ENCODE data around the gene RIPOR2.

The RIPOR2 gene

DNA sequence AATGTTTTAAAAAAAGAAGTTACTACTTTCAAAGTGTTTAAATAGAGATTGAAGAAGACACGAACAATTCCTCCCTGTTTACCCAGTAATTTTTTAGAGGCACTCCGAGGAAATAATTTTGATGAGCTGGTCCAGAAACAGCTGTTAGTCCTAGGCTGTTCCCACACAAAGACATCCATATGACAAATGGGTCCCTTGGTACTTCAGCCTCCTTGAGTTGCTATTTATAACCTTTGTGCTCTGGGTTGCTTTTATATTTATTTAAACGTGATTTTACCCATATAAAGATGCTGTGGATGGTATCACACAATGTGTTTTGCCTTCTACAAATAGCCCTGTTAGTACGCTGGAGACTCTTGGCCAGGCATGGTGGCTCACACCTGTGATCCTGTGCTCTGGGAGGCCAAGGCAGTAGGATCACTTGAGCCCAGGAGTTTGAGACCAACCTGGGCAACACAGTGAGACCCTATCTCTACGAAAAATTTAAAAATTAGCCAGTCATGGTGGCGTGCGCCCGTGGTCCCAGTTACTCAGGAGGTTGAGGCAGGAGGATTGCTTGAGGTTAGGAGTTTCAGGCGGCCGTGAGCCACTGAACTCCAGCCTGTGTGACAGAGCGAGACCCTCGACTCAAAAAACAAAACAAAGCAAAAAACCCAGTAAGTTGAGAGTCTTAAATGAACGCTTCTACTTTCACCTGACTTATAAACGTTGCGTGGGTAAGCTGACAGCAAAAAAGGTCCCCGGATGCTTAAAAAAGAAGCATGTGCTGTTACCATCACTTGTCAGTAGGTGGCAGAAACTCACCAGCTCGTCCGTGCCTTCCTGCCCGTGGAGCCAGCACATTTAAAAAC is 80.1 kb downstream of the RIPOR2 start:
- ChIA-PET CTCF (interaction anchor here (0.7 to 16.5 kb wide), 30 partner anchors 9 to 402 kb away, joined by 3 to 188 read pairs (median 4); no protein-coding TSS in a partner anchor), POLR2A (interaction anchor here (0.8 kb wide), 1 partner anchor 318 kb away, joined by 4 read pairs; no protein-coding TSS in a partner anchor)
- DNase-seq (ENCODE audit: low read depth, low spot score), result no peak
- no peak overlapping the region for H3K4me3 ChIP-seq (ENCODE audit: low read depth, low read length)
- TF ChIP-seq, protein P1, sequence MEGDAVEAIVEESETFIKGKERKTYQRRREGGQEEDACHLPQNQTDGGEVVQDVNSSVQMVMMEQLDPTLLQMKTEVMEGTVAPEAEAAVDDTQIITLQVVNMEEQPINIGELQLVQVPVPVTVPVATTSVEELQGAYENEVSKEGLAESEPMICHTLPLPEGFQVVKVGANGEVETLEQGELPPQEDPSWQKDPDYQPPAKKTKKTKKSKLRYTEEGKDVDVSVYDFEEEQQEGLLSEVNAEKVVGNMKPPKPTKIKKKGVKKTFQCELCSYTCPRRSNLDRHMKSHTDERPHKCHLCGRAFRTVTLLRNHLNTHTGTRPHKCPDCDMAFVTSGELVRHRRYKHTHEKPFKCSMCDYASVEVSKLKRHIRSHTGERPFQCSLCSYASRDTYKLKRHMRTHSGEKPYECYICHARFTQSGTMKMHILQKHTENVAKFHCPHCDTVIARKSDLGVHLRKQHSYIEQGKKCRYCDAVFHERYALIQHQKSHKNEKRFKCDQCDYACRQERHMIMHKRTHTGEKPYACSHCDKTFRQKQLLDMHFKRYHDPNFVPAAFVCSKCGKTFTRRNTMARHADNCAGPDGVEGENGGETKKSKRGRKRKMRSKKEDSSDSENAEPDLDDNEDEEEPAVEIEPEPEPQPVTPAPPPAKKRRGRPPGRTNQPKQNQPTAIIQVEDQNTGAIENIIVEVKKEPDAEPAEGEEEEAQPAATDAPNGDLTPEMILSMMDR (IDR thresholded peaks at IDR 0.05; ENCODE audit: insufficient read depth, low read length, missing control alignments), result peak; percentile 85

DNA sequence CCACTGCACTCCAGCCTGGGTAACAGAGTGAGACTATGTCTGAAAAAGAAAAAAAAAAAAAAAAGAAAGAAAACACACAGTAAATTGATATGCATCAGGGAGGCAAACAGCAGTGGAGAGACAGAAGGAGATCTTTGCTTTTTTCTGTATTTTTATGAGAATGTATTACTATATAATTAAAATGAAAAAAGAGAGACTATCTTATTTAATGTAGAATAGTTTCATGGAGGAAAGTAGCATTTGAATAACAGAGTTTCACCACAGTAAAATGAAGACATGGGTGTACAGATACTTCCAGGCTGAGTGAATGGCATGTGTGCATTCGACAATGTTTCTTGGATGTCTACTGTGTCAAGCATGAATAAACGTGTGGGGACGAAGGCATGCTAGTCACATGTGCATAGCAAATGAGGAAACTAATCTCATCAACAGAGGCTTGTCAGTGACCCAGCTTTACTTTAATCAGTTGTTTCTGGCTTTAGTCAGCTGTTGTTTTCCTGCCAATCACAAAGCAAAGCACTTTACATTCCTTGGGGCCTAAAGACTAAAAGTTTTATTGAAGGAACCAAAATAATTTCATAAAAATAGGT is 81.6 kb downstream of the RIPOR2 start:
- H3K4me3 ChIP-seq (ENCODE audit: low read depth, low read length), result no peak overlapping the region
- no peak for DNase-seq (ENCODE audit: low read depth, low spot score)
- ChIA-PET POLR2A (no interaction called here), CTCF (interaction anchor here (1.0 to 16.5 kb wide), 6 partner anchors 8 to 215 kb away, joined by 3 to 188 read pairs (median 14); no protein-coding TSS in a partner anchor)
- TF ChIP-seq, protein P1 (IDR thresholded peaks at IDR 0.05; ENCODE audit: insufficient read depth, low read length, missing control alignments), result no peak

DNA sequence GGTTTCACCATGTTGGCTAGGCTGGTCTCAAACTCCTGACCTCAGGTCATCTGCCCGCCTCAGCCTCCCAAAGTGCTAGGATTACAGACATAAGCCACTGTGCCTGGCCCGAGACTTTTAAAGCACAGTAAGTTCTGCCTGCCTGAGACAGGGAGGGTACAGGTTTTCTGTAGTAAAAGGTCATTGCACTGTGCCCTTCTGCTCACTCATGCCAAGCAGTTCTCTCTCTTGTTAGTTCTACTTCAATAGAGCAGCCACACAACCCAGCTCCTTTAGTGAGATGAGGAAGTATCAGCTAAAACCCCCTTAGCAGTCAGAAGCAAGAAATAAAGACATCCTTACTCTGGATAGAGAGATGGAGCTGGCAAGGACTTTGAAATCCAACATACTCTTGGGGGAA is 84.7 kb downstream of the RIPOR2 start:
- TF ChIP-seq, protein P1 (IDR thresholded peaks at IDR 0.05; ENCODE audit: insufficient read depth, low read length, missing control alignments), result no peak
- no peak overlapping the region for H3K4me3 ChIP-seq (ENCODE audit: low read depth, low read length)
- ChIA-PET CTCF (interaction anchor here (0.7 to 16.5 kb wide), 4 partner anchors 142 to 220 kb away, joined by 3 to 188 read pairs (median 4); no protein-coding TSS in a partner anchor), POLR2A (interaction anchor here (0.7 kb wide), 1 partner anchor 140 kb away, joined by 3 read pairs; no protein-coding TSS in a partner anchor)
- DNase-seq (ENCODE audit: low read depth, low spot score), result no peak

DNA sequence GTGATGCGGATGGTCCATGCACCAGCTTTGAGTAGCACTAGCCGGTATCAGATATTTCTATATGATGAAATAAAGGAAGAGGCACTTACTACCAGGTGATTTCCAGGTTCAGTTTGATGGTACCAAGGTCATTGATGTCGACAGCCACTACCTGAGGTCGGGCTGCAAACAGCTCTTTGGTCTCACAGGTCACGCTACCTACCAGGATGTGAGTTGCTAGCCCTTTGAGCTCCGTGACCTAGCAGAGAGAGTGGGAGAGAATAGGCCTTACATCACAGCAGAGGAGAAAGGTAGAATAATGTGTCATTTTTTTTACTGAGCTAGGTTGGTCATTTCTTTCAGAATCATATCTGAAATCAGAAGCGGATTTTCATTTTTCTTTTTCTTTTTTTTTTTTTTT is 86.0 kb downstream of the RIPOR2 start:
- CTCF ChIA-PET, result interaction anchor here (1.4 to 16.5 kb wide), 2 partner anchors 143 to 221 kb away, joined by 4 to 188 read pairs; no protein-coding TSS in a partner anchor
- TF ChIP-seq, protein P1 (IDR thresholded peaks at IDR 0.05; ENCODE audit: insufficient read depth, low read length, missing control alignments), result no peak
- POLR2A ChIA-PET, result no interaction called here

DNA sequence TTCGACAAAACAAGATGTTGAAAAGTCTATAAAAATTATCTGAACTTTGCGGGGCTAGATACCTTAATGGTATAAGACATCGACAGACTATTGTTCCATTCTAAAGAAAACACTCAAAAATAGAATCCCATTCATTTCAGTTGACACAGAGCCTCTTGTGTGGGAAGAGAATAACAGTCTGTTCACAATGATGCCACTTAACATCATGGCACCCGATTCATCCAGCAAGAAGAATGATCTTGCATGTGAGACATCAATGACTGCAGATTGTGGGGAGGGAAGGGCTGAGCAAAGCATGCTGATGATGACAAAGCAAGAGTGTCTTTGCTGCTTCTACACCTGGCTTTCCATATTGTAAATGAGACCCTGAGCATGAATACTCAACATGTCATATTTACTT is 87.3 kb downstream of the RIPOR2 start:
- ChIA-PET POLR2A (no interaction called here), CTCF (interaction anchor here (16.5 kb wide), 1 partner anchor 144 kb away, joined by 188 read pairs; no protein-coding TSS in a partner anchor)
- DNase-seq (ENCODE audit: low read depth, low spot score), result no peak
- TF ChIP-seq, protein P1 (IDR thresholded peaks at IDR 0.05; ENCODE audit: insufficient read depth, low read length, missing control alignments), result no peak
- no peak overlapping the region for H3K4me3 ChIP-seq (ENCODE audit: low read depth, low read length)

More for the DNA sequence above, 86.0 kb downstream of the RIPOR2 start:
- no peak for DNase-seq (ENCODE audit: low read depth, low spot score)
- no peak overlapping the region for H3K4me3 ChIP-seq (ENCODE audit: low read depth, low read length)

DNA sequence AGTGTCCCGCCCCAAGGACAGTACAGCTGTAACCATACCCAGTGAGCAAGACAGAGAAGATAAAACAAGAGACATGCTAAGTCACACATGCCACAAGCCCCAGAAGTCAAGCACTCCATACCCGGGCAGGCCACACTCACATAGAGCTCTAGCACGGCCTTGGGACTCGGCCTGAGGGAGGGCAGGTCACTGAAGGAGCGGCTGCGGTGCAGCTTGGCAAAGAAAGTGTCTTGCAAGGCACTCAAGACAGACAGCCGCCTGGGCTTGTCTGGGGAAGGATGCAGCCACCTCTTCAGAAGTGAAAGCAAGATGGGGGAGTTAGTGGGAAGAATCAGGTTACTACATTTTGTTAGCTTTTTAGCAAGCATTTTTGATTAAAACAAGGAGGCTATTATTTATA is 88.4 kb downstream of the RIPOR2 start:
- TF ChIP-seq, protein P1 (IDR thresholded peaks at IDR 0.05; ENCODE audit: insufficient read depth, low read length, missing control alignments), result no peak
- CTCF ChIA-PET, result interaction anchor here (0.7 to 16.5 kb wide), 3 partner anchors 9 to 145 kb away, joined by 4 to 188 read pairs (median 23); no protein-coding TSS in a partner anchor
- DNase-seq (ENCODE audit: low read depth, low spot score), result no peak
- no peak overlapping the region for H3K4me3 ChIP-seq (ENCODE audit: low read depth, low read length)
- POLR2A ChIA-PET, result no interaction called here

All from AG04449 (cell line).